CD4-positive, alpha-beta T cell treated with Interleukin-10 for 1 hour (primary cell): Measurements from ENCODE around the gene ACP6.

Experiments
- DNase-seq: peaks from one replicate; pipeline ENCODE4 v3.0.0-alpha.2; 2020

The ACP6 gene

DNA sequence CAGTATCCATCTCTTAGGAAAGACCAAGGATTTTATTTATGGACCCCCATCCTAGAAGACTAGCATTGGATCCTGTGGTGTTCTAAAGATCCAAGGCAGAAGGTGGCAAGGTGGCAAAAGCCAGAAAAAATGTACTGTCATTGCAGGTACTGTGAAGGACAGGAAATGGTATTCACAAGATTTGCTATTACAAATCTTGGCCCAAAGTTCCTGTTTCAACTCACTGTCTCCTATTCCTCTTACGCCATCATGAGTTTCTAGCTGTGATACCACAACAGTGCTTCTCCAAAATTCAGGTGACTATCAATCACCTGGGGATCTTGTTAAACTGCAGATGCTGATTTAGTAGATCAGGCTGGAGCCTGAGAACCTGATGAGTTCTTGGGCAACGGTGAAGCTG is 21.4 kb downstream of the ACP6 start:
- no peak for DNase-seq

DNA sequence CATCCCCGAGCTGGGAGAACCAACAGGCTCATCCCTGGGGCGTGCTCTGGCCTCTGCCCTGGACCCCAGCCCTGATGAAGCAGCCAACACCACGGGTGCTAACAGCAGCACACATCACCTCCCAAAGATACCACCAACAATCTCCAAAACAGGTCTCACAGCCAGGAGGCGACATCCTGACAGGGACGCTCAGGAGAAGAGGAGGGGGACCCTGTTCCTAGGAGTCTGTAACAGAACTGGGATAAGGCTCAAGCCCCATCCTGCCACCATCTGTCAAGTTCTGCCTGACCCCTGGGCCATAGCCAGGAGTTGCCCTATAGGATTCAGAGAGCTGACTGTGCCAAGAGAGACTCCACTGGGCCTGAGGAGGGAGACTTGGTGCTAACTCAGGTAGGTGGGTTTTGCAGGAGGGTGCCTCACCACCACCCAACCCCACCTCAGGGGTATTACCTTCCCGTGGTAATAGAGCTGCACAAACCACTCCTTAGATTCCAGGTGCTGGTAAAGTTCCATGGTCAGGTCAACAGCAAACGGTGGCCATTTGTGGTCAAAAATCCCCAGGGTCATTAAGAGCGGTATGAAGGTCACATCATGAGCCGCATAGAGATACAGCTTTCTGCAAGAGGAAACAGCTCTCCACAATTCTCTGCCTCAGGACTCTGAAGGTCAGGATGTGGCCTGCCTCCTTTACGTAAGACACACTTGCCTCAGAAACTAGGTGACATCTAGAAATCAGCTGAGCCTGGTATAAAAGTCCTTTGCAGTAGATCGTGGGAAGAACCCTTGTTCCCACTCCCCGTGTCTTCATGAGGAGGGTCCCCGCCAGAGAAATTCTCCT is 22.3 kb downstream of the ACP6 start:
- DNase-seq = peak; percentile 55

DNA sequence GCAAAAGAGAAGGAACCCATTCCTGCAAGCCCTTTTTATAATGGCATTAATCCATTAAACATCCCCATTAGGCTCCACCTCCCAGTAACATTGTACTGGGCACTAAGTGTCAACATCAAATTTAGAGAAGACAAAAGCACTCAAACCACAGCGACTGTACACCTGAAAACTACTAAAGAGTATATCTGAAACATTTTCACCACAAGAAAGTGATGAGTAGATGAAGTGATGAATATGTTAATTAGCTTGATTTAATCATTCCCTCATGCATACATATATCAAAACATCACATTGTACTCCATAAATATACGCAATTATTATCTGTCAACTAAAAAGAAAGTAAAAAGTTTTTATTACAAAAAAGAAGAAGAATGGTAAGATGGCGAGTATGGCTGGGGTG is 26.4 kb downstream of the ACP6 start:
- DNase-seq = no peak

DNA sequence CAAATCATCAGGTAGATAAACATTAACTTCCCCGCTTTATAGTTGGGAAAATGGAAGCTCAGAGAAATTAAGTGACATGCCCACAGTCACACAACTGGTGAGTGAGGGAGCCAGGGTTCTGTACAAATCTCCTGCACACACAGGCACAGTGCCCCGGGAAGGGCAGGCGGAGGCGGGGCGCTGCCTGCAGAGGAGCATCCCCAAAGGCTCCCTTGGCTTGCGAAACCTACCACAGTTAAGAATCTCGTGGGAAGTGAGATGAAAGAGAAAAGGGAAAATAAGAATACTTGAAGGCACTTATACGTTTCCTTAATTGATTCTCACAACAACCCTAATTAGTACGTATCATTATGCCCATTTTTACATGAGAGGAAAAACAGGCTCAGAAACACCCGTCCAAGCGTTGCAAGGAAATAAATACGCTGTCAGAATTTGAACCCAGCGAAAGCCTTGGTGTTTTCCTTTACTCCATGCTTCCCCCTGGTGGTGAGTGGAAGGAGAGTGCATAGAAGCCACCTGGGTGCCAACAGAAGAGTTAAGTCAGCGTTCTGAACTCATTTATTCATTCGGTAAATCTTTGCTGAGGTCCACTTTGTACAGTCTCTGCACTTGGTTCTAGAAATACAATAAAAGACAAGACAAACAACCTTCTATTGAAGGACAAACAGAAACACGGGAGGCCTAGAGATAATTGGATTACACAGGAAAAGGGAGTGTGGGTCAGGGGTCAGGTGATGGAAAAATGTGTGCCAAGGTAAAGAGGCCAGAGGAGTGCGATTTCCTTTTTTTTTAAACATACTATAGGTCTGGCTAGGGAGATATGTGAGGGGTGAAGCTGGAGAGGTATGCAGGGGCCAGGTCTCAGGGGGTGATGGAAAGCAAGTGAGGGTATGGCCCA is 28.4 kb downstream of the ACP6 start:
- DNase-seq = peak; percentile 77

DNA sequence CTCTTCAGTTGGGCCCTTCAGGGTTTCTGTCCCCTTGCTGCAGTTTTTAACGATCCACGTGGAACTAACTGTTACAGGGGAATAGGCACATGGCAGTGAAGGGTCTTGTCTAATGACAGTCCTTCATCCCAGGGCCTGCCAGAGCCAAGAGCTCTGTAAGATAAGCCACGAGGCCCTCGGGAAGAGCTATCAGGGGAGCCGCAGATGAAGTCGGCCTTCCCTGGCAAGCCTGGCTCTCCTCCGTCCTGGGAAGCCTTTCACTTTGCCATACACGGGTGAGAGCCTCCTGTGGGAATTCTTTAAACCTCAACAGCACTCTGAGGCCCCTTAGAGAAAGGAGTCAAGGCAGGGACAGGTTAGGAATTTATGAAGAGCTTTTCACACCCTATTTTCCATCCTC is 29.0 kb downstream of the ACP6 start:
- DNase-seq = no peak

DNA sequence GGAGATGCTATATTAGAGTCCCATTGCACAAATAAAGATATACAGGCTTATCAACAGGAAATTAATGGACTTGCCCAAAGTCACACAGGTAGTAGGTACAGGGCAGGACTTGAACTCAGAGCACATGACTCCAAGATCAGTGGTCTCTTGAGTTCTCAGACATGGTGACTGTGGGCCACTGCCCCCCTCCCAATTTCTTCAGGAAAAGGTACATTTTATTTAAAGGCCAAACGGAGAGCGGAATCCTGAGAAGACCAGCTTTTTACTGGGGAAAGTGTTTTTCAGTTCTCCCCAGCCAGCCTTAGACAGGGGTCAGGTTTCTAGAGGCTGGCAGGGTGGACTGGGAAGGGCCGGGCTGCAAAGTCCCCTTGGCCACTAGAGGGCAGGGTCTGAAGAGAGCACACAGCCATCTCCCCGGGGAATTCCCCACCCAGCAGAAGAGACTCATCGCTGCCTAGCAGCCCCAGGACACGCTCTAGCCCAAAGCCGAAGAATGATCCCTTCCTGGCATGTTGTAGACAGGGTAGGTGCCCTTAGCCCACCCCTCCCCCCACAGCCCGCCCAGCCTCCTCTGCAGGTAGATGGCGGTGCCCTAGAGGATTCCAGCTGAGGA is 29.7 kb downstream of the ACP6 start:
- peak; percentile 85 for DNase-seq

DNA sequence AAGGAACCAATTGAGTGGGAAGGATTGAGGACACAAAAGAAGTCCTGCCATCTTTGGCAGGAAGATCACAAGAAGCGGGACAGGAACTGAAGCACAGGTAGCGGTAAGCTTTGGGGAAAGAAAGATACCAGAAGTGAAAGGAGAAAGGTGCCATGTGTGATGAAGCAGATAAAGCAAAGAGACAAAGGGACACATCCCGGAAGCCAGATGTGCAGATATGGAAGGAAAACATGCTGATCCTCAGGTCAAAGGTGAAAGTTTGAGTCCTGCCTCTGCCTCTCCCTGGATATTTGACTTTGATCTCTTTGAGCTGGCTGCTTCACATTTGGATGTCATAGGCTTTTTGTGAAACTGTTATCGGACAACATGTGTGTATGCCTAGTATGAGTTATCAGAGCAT is 34.0 kb downstream of the ACP6 start:
- no peak for DNase-seq

DNA sequence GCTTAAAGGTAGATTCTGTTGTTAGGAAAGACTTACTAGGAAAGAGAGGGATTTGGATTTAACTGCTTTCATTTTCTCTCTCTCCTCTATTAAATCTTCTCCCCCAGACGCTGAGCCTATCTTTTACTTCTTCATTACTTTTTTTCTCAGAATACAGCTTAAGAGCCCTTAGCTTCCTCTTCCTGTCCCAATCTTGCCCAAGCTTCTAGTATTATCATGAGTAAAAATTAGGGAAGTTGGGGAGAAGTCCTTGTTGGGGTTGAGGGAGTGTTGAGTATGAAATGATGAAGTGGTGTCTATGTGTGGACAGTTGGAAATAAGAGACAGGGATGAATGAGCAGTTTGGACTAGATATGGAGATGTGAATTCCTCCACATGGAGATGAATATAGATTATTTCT is 35.0 kb downstream of the ACP6 start:
- DNase-seq = no peak

DNA sequence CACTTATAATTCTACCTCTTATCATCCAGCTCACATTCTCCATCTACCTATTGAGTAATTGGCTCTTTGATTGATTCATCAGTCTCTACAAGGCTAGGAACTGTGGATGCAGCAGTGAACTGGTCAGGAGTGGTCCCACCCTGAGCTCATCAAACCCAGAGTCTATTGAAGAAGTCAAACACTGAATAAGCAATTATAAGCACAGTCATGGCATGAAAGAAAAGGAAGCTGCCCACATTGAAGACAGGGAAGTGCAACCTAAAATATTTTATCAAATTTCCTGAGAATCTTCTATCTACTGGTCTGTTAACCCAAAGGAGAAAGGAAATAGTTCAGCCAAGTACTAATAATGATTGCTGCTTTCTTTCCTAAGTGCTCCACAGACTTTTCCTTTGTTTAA is 35.7 kb downstream of the ACP6 start:
- DNase-seq = no peak

DNA sequence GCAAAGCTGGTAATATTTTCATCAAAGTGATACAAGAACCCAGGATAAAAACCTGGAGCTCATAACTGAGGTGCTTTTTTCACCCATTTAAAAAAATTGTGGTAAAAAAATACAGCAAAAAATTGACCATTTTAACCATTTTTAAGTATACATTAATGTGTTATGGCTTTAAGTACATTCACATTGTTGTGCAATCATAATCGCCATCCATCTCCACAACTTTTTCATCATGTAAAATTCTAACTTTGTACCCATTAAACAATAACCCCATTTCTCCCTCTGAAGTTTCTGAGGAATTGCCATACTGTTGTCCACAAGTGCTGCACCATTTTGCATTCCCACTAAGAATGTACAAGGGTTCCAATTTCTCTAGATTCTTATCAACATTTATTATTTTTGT is 36.6 kb downstream of the ACP6 start:
- DNase-seq = no peak

DNA sequence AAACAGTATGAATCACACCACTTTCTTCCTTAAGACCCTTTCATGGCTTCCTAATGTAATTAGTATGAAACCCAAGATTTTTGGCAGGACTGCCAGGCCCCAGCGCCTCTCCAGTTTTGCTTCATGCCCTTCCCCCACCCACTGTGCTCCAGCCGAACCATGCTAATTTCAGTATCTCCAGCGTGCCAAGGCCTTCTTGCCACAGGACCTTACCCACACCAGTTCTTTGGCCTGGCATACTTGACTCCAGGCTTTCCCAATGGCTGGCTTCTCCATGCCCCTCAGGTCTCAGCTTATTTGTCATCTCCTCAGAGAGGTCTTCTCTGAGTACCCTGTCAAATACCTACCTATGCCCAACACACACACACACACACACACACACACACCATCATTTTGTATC is 38.5 kb downstream of the ACP6 start:
- DNase-seq = no peak

DNA sequence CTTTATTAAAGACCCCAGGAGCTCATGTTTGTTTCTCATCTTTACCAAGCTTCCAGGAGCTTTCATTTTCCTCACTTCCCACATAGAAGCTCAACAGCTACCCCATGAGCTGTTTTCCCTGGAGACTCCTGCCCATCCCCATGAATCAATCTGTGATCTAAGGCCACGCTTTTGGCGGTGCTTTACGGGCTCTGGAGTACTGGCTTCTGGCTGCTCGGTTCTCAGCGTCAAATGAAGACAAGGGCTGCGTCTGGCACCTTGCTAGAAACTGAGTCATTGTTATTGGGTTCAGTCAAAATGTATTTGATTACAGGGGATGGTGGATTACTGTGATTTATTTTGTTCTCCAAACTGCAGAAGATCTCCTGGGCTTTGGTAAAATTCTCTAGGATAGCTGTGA is 39.9 kb downstream of the ACP6 start:
- DNase-seq = no peak

DNA sequence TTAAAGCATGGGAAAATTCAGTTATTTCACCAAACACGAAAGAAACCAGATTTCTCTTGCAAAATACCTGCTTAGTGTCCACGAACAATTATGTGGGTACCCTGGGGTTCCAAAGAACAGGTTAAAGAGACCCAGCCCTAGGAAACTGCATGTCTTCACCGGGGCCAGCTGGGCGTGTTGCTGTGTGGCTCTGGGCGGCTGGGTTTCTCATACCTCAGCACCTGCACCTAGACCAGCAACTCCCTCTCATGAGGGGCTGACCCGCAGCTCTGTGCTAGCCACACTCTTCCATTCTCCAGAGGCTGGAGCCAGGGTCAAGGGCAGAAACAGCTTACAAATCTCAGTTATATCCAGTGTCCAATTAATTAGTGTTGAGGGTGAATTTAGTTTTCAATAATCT is 40.3 kb downstream of the ACP6 start:
- DNase-seq = no peak

DNA sequence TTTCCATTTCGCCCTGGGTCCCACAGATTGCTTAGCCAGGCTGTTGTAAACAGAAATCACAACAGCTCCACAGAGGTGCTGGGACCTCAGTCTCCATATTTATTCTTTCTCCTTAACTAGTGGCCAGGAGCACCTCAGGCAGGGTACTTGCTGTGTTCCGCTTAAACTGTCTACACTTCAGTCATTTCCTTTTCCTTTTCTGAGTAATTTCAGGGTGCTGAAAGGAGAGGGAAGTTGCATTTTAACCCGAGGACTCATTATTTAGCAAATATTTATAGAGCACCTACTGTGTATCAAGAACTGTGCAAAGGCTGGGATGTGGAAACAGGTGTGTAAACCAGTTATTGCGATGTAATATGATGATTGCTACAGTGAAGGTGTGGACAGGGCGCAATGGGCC is 41.9 kb downstream of the ACP6 start:
- no peak for DNase-seq

DNA sequence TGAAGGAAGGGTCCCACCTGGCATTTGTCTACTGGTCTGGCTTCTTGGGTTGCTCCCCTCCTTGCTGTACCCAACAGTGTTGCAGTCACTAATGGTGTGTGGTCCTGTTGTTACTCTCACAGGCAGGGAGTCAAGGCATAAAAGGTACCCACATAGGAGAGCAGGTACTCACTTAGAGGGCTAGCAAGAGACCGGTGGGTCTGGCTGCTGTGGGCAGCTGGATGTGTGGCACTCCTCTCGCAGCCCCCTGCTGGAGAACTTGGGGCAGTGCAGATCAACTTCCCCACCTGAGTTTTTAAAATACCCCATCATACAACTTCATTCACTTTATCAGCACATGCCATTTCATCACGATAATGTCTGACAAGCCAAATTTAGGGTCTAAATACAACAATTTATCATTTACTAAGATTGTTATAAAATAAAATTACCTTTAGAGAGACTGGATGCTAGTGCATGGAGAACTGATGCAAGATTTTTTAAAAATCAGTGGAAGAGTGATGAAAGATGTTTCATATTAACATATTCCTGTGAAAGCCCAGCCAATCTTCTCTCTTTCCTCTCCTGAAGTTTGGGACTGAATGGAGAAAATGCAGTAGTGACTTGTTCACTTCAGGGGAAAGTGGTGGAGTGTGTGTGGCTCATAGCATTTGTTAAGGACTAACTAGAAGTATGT is 42.8 kb downstream of the ACP6 start:
- peak; percentile 63 for DNase-seq

DNA sequence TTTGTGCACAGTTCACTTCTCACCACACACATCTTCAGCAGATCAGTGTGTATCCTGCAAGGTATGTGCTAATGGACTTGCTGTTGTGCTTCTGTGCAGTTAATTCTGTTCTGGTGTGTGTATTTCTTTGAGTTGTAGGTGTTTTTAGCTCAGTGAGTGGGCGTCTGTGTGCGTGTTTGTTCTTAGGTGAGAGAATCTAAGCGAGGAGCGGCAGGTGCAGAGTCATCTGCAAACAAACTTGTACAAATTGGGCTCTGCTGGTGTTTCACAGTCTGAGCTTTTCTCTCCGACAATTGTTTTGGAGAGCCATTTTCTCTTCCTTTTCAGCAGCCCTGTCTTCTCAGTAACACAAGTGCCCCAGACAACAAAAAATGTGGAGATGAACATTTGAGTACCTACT is 43.6 kb downstream of the ACP6 start:
- no peak for DNase-seq

DNA sequence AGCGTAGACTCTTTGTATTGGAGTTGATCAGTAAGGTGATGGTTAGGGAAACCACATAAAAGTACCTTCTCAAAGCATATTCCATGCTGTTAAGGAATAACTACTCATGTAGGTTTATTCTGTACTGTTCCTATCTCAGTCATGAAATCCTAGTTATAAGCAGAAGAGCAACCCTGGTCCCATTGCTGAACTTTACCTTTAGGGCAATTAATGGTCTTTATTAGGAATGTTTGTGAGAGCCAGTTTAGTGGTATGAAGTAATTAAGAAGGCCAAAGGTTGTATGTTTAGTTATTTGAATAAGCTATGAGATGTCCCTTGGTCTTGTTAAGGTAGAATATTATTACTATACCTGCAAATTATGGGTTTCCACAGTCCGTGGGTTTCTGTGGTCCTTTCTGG is 44.0 kb downstream of the ACP6 start:
- no peak for DNase-seq

DNA sequence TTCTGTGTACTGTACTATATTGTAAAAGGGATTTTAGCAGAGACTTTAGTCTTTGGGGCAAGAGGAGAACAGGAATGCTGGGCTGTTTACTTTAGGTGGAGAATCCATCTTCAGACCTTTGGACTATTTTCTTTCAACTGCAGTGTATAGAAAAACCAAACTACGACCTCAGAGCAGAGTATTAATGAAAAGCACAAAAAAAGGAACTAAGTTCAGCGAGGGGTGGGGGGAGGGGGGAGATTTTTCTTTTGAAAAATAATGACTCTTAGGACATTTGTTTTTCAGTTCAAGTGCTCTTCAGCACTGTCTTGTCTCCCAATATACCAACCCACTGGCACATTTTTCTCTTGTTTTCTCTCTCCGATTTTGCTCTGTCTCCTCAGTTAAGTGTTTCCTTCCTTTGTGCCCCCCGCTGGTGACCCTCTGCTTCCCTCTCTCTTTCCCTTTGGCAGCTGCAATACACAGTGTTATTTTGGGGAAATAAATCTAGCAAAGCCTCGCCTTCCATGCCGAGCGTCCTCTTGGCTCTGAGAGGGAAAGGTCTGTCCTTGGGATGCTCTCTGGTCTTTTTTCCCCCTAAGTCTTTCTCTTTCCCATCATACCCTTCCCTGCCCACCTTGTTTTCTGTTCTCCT is 44.8 kb downstream of the ACP6 start:
- no peak for DNase-seq

DNA sequence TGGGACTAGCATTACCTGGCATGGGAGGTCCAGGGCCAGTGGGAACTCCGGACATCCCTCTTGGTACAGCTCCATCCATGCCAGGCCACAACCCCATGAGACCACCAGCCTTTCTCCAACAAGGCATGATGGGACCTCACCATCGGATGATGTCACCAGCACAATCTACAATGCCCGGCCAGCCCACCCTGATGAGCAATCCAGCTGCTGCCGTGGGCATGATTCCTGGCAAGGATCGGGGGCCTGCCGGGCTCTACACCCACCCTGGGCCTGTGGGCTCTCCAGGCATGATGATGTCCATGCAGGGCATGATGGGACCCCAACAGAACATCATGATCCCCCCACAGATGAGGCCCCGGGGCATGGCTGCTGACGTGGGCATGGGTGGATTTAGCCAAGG is 45.8 kb downstream of the ACP6 start:
- no peak for DNase-seq

DNA sequence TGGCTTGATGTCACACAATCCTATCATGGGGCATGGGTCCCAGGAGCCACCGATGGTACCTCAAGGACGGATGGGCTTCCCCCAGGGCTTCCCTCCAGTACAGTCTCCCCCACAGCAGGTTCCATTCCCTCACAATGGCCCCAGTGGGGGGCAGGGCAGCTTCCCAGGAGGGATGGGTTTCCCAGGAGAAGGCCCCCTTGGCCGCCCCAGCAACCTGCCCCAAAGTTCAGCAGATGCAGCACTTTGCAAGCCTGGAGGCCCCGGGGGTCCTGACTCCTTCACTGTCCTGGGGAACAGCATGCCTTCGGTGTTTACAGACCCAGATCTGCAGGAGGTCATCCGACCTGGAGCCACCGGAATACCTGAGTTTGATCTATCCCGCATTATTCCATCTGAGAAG is 46.3 kb downstream of the ACP6 start:
- no peak for DNase-seq

DNA sequence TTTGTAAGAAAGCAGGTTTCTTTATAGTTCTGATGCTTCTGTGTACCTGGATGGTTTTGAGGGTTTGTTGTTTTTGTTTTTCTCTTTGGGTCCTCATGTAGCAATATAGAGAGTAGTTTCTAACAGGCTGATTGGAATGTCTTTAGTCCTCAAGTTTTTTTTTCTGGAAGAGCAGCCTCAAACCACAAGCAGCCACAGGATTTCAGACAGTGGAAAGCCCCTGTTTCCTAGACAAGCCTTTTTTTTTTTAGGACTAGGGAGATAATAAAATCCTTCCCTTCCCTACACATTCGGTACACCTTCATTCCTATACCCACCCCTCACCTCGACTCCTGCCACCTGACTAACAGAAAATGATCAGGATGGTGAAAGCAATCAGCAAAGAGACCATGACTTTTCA is 47.6 kb downstream of the ACP6 start:
- DNase-seq = no peak

DNA sequence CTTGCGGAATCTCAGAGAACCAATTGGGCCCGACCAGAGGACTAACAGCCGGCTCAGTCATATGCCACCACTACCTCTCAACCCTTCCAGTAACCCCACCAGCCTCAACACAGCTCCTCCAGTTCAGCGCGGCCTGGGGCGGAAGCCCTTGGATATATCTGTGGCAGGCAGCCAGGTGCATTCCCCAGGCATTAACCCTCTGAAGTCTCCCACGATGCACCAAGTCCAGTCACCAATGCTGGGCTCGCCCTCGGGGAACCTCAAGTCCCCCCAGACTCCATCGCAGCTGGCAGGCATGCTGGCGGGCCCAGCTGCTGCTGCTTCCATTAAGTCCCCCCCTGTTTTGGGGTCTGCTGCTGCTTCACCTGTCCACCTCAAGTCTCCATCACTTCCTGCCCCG is 49.8 kb downstream of the ACP6 start:
- DNase-seq = no peak

DNA sequence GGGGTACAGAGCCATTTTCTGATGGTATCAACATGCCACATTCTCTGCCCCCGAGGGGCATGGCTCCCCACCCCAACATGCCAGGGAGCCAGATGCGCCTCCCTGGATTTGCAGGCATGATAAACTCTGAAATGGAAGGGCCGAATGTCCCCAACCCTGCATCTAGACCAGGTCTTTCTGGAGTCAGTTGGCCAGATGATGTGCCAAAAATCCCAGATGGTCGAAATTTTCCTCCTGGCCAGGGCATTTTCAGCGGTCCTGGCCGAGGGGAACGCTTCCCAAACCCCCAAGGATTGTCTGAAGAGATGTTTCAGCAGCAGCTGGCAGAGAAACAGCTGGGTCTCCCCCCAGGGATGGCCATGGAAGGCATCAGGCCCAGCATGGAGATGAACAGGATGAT is 50.6 kb downstream of the ACP6 start:
- DNase-seq = no peak
